ENCODE results near the gene SAMD10. TPM values are rescaled to one million over a fixed set of nuclear protein-coding genes. Genes with fewer than 3 reads are reported as not detected.

SAMD10 gene
- total and polyA plus RNA-seq, 2 donors: 1.8 to 3.8 TPM

DNA sequence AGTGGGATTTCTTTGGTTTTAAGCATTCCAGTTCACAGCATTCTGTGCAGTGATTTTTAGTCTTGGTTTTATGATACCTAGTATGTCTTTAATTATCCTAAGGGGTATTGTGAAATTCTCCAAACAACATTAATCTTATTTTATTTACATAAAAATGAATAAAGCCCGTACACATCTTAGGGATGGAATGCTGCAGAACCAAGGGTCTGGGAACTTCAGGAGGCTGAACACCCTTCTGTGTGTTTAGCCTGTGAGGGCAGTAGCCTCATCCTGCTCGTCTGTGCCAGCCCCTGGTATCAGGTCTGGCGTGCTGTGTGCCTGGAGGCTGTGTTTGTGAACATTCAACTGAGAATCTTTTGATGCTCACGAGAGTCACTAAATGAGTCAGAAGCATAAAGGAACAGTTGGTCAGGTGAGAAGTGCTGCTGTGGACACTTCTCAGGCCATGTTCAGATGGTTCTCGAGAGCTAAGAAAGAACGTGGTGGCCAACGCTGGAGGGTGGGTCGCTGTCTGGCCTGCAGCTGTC, 31.3 kb upstream of the SAMD10 start:
- no peaks in the 10 kb centered on the region for H3K4me1 ChIP-seq (ENCODE audit: insufficient read depth)
- no peak overlapping the region for H3K27ac ChIP-seq (ENCODE audit: low read depth)
- H3K36me3 ChIP-seq (ENCODE audit: insufficient read depth): peaks cover 5% of the 10 kb centered on the region
- no peak for DNase-seq (ENCODE audit: extremely low spot score)
- H3K4me3 ChIP-seq (ENCODE audit: low read depth, low read length): no peak overlapping the region
- WGBS: 89% methylated on average over 8 of the region's 8 CpGs

DNA sequence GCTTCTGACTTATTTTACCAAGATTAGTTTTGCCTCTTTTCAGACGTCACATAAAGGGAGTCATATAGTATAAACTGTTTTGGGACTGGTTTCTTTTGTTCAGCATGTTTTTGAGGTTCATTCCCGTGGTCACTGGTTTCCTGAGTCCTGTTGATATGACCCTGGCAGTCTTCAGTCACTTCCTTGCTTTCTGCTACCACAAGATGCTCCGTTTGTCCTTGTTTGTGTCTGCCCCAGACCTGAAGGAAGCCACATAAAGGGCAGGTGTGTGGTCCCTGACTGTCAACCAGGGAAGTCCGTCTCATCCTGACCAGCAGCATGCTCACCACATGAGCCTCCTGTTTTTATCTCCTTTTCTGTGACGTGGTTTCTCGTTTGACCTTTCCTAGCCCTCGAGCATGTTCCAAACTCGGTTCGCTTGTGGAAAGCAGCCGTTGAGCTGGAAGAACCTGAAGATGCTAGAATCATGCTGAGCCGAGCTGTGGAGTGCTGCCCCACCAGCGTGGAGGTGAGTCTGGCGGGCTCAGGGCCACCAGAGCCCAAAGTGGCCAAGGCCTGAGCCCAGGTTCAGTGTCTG, 30.5 kb upstream of the SAMD10 start:
- Histone ChIP-seq H3K36me3 (ENCODE audit: insufficient read depth) (peaks cover 5% of the 10 kb centered on the region), H3K27ac (ENCODE audit: low read depth) (no peak overlapping the region), H3K4me1 (ENCODE audit: insufficient read depth) (no peaks in the 10 kb centered on the region), H3K4me3 (ENCODE audit: low read depth, low read length) (no peak overlapping the region)
- DNase-seq (ENCODE audit: extremely low spot score): no peak
- 92% methylated on average over 13 of the region's 13 CpGs for WGBS

DNA sequence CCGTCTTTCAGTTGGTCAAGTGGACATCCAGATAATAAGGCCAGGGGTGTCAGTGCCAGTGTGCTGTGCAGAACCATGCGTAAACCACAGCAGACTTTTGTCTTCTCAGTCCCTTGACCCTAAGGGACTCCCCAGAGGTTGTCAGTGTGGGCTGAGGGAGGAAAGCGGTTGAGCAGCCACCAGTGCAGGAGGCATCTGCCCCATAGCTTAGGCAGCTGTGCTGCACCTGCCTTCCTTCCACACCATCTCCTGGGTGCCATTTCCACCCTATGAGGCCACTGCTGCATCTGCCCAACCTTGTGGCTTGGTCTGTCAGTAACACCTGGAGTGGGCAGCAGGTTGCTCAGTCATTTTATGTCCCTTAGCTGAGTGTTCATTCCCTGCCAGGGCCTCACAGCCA, 27.5 kb upstream of the SAMD10 start:
- H3K36me3 ChIP-seq (ENCODE audit: insufficient read depth): peaks cover 5% of the 10 kb centered on the region
- no peak for DNase-seq (ENCODE audit: extremely low spot score)
- WGBS: 92% methylated on average over 3 of the region's 3 CpGs
- no peak overlapping the region for H3K27ac ChIP-seq (ENCODE audit: low read depth)
- H3K4me1 ChIP-seq (ENCODE audit: insufficient read depth): no peaks in the 10 kb centered on the region
- no peak overlapping the region for H3K4me3 ChIP-seq (ENCODE audit: low read depth, low read length)

DNA sequence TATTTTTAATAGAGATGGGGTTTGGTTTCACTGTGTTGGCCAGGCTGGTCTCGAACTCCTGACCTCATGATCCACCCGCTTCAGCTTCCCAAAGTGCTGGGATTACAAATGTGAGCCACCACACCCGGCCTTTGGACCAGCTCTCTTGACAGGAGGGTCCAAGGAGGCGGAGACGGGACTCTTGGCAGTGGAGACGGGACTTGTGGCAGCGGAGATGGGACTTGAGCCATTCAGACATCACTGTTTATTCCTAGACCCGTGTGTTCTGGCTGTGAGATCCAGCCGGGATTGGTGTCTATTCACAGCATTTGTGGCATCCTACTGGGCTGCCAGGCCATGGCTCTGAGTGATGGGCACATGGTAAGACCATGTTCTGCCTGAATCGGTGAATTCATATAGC, 27.0 kb upstream of the SAMD10 start:
- Histone ChIP-seq H3K4me3 (ENCODE audit: low read depth, low read length) (no peak overlapping the region), H3K27ac (ENCODE audit: low read depth) (no peak overlapping the region), H3K36me3 (ENCODE audit: insufficient read depth) (peaks cover 5% of the 10 kb centered on the region), H3K4me1 (ENCODE audit: insufficient read depth) (no peaks in the 10 kb centered on the region)
- DNase-seq (ENCODE audit: extremely low spot score): no peak
- 71% methylated on average over 10 of the region's 10 CpGs for WGBS

- peaks cover 3% of the 10 kb centered on the region for H3K36me3 ChIP-seq (ENCODE audit: insufficient read depth)
- no peak for DNase-seq (ENCODE audit: extremely low spot score)
- WGBS: 82% methylated on average over 6 of the region's 6 CpGs
These were observed 26.0 kb upstream of the SAMD10 start for GRCh38 chr20:64005394-64005793.

GRCh38 chr20:64003960-64004725, 24.7 kb upstream of the SAMD10 start:
- WGBS: 80% methylated on average over 7 of the region's 7 CpGs

More at GRCh38 chr20:64005394-64005793, 26.0 kb upstream of the SAMD10 start:
- Histone ChIP-seq H3K4me3 (ENCODE audit: low read depth, low read length) (no peak overlapping the region), H3K27ac (ENCODE audit: low read depth) (no peak overlapping the region), H3K4me1 (ENCODE audit: insufficient read depth) (no peaks in the 10 kb centered on the region)

DNA sequence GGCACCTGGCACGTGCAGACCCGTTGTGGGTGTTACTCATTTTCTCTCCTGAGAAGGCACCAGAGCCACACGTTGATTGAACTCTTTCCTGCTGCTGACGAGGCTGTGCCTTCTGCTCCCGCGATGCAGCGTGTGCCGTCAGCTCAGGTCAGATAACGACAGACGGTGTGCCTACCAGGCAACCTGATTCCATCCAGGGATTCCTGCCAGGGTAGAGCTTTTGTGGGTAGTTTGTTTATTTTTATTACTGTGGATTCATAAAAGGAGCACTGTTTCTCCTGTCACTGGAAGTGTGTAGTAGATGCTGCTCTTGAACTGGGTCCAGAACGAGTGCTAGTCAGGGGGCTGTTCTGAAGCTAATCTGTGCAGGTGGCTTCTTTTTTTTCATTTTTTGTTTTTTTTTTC, 22.2 kb upstream of the SAMD10 start:
- Histone ChIP-seq H3K27ac (ENCODE audit: low read depth) (no peak overlapping the region), H3K4me1 (ENCODE audit: insufficient read depth) (no peaks in the 10 kb centered on the region), H3K36me3 (ENCODE audit: insufficient read depth) (peaks cover 7% of the 10 kb centered on the region), H3K4me3 (ENCODE audit: low read depth, low read length) (no peak overlapping the region)
- 72% methylated on average over 11 of the region's 11 CpGs for WGBS
- no peak for DNase-seq (ENCODE audit: extremely low spot score)

More at GRCh38 chr20:64003960-64004725, 24.7 kb upstream of the SAMD10 start:
- Histone ChIP-seq H3K36me3 (ENCODE audit: insufficient read depth) (peaks cover 5% of the 10 kb centered on the region), H3K4me1 (ENCODE audit: insufficient read depth) (no peaks in the 10 kb centered on the region), H3K4me3 (ENCODE audit: low read depth, low read length) (no peak overlapping the region), H3K27ac (ENCODE audit: low read depth) (no peak overlapping the region)
- no peak for DNase-seq (ENCODE audit: extremely low spot score)

GRCh38 chr20:64000906-64001305, 21.5 kb upstream of the SAMD10 start:
- Histone ChIP-seq H3K27ac (ENCODE audit: low read depth) (no peak overlapping the region), H3K36me3 (ENCODE audit: insufficient read depth) (peaks cover 7% of the 10 kb centered on the region), H3K4me3 (ENCODE audit: low read depth, low read length) (no peak overlapping the region), H3K4me1 (ENCODE audit: insufficient read depth) (no peaks in the 10 kb centered on the region)
- 90% methylated on average over 12 of the region's 12 CpGs for WGBS
- no peak for DNase-seq (ENCODE audit: extremely low spot score)

GRCh38 chr20:63982937-63983336, 3.5 kb upstream of the SAMD10 start:
- DNase-seq (ENCODE audit: extremely low spot score): no peak
- 93% methylated on average over 14 of the region's 14 CpGs for WGBS
- Histone ChIP-seq H3K4me1 (ENCODE audit: insufficient read depth) (no peaks in the 10 kb centered on the region), H3K4me3 (ENCODE audit: low read depth, low read length) (no peak overlapping the region), H3K27ac (ENCODE audit: low read depth) (no peak overlapping the region), H3K36me3 (ENCODE audit: insufficient read depth) (peaks cover 2% of the 10 kb centered on the region)

DNA sequence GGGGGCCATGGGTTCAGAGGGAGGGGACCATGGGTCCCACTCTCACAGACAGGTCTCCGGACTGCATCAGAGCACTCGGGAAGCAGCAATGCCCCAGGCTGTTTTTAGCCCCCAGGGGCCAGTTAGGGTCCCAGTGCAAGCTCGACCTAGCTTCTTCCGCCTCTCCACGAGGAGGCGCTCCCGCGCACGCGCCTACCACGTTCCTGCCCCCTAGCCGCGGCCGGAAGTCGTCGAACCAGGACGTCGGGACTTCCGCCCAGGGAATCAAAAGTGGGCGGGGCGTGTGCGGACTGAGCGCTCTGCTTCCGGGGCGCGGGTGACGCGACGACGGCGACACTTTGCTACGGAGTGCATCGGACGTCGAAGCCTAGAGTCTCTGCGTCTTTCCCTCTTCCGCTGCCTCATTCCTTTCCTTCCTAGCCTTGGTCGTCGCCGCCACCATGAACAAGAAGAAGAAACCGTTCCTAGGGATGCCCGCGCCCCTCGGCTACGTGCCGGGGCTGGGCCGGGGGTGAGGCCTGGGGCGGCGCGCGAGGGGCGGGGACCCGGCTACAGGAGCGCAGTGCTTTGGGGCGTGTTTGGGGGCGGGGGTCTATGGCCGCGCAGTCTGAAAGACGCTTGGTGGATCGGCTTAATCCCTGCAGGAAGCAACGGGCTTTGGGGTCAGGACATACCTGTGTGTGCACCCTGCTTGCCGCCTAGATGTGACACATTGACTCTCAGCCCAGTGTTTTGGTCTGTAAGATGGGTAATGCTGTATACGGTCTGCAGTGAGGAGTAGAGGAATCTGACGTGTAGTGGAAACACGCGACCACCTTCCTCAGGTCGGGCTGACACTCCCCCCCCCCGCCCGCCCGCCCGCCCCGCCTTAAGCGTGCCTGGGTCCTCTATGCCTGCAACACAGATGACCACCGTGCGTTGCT, 1.6 kb upstream of the SAMD10 start, which contains the start of gene PRPF6:
Gene PRPF6, plus strand, starts transcription at position 327 of the 923 bp plus-strand sequence. Its CDS starts 114 bp downstream, at position 441.
- Histone ChIP-seq H3K27ac (ENCODE audit: low read depth) (peak within 1 kb of the TSS; percentile 74), H3K4me1 (ENCODE audit: insufficient read depth) (no peaks in the 10 kb centered on the region), H3K36me3 (ENCODE audit: insufficient read depth) (no peaks in the 10 kb centered on the region), H3K4me3 (ENCODE audit: low read depth, low read length) (peak within 1 kb of the TSS; percentile 83)
- under 1% methylated on average over 75 of the region's 75 CpGs for WGBS
- DNase-seq (ENCODE audit: extremely low spot score): peak; percentile 84

DNA sequence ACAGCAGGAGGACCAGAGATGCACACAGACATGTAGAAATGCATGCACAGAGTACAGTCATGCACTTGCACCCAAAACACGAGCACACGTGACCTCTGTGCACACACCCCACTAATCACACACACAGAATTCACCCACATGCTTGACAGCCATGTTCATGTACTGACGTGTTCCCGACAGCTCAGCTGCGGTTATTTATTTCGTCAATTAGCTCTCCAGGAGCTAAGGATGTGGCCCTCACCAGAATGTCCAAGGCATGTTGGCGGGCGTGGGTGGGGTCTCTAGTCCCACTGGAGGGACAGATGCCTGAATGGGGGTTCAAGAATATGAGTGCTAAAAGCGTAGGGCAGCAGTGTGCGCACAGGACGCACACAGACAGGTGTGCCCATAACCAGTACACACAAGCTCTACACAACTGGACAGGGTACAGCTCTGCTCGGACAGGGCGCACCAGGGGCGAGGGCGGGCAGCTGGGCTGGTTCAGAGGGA, 919 bp upstream of the SAMD10 start:
- H3K36me3 ChIP-seq (ENCODE audit: insufficient read depth): no peaks in the 10 kb centered on the region
- peak overlapping the region; percentile 83 for H3K4me3 ChIP-seq (ENCODE audit: low read depth, low read length)
- H3K27ac ChIP-seq (ENCODE audit: low read depth): no peak overlapping the region
- no peak for DNase-seq (ENCODE audit: extremely low spot score)
- WGBS: 75% methylated on average over 15 of the region's 15 CpGs
- no peaks in the 10 kb centered on the region for H3K4me1 ChIP-seq (ENCODE audit: insufficient read depth)

GRCh38 chr20:63979229-63979556, 249 bp downstream of the SAMD10 start:
- 1% methylated on average over 47 of the region's 47 CpGs for WGBS
- Histone ChIP-seq H3K27ac (ENCODE audit: low read depth) (peak overlapping the region; percentile 66), H3K4me3 (ENCODE audit: low read depth, low read length) (peak overlapping the region; percentile 47), H3K36me3 (ENCODE audit: insufficient read depth) (no peaks in the 10 kb centered on the region), H3K4me1 (ENCODE audit: insufficient read depth) (no peaks in the 10 kb centered on the region)
- no peak for DNase-seq (ENCODE audit: extremely low spot score)

Data from urinary bladder (tissue), 4 donors.